Measurements from ENCODE around the gene SCYGR7. TPM values are rescaled to one million over a fixed set of nuclear protein-coding genes. Genes with fewer than 3 reads are reported as not detected.

Gene SCYGR7
- total and polyA plus RNA-seq, 2 experiments from 2014 or later: not detected

- TF ChIP-seq EZH2 (IDR thresholded peaks at IDR 0.05; ENCODE audit: borderline replicate concordance) (no peak), EZH2phosphoT487 (IDR thresholded peaks at IDR 0.05; ENCODE audit: low read depth, severe bottlenecking, unreplicated experiment) (no peak), CTCF (IDR thresholded peaks at IDR 0.05; ENCODE audit: poor library complexity) (peak; percentile 95)
- no peaks in the 10 kb centered on the region for H3K9me2 ChIP-seq (replicated peaks; ENCODE audit: insufficient read depth)
- H3K36me3 ChIP-seq (replicated peaks; ENCODE audit: insufficient read depth, low read depth): no peaks in the 10 kb centered on the region
- H2AFZ ChIP-seq: no peak overlapping the region
- no peak overlapping the region for H3K4me3 ChIP-seq
- H3K79me2 ChIP-seq: no peaks in the 10 kb centered on the region
- H4K20me1 ChIP-seq (ENCODE audit: insufficient read depth, poor library complexity, severe bottlenecking): no peaks in the 10 kb centered on the region
- WGBS (ENCODE audit: low lambda C conversion rate, missing lambda C conversion rate): 26% methylated on average over 11 of the region's 11 CpGs
- peaks cover 9% of the 10 kb centered on the region for H3K4me1 ChIP-seq (ENCODE audit: insufficient read depth)
- no peaks in the 10 kb centered on the region for H3K9me3 ChIP-seq (ENCODE audit: low read depth)
- no peak overlapping the region for H3K4me2 ChIP-seq
- H3K27me3 ChIP-seq: no peaks in the 10 kb centered on the region
- DNase-seq (ENCODE audit: low spot score): peak; percentile 89
- peak overlapping the region; percentile 41 for H3K27ac ChIP-seq
Measured at GRCh38 chr2:227766373-227766883, 38.3 kb downstream of the SCYGR7 start.

- H3K4me1 ChIP-seq (ENCODE audit: insufficient read depth): peaks cover 2% of the 10 kb centered on the region
- no peak overlapping the region for H3K4me2 ChIP-seq
- no peaks in the 10 kb centered on the region for H3K79me2 ChIP-seq
- no peaks in the 10 kb centered on the region for H3K27me3 ChIP-seq
- no peak overlapping the region for H3K4me3 ChIP-seq
- H3K36me3 ChIP-seq (replicated peaks; ENCODE audit: insufficient read depth, low read depth): no peaks in the 10 kb centered on the region
- no peak overlapping the region for H2AFZ ChIP-seq
- no peaks in the 10 kb centered on the region for H3K9me2 ChIP-seq (replicated peaks; ENCODE audit: insufficient read depth)
- no peaks in the 10 kb centered on the region for H4K20me1 ChIP-seq (ENCODE audit: insufficient read depth, poor library complexity, severe bottlenecking)
- WGBS (ENCODE audit: low lambda C conversion rate, missing lambda C conversion rate): 92% methylated on average over 19 of the region's 22 CpGs
- no peak for DNase-seq (ENCODE audit: low spot score)
- H3K27ac ChIP-seq: no peak overlapping the region
- H3K9me3 ChIP-seq (ENCODE audit: low read depth): no peaks in the 10 kb centered on the region
- TF ChIP-seq CTCF (IDR thresholded peaks at IDR 0.05; ENCODE audit: poor library complexity): no peak
- TF ChIP-seq EZH2 (IDR thresholded peaks at IDR 0.05; ENCODE audit: borderline replicate concordance): no peak
- TF ChIP-seq EZH2phosphoT487 (IDR thresholded peaks at IDR 0.05; ENCODE audit: low read depth, severe bottlenecking, unreplicated experiment): no peak
Measured at GRCh38 chr2:227767830-227768229, 39.7 kb downstream of the SCYGR7 start.

- Histone ChIP-seq H3K79me2 (no peaks in the 10 kb centered on the region), H3K9me2 (replicated peaks; ENCODE audit: insufficient read depth) (no peaks in the 10 kb centered on the region), H2AFZ (no peak overlapping the region), H3K27me3 (no peaks in the 10 kb centered on the region), H3K4me2 (no peak overlapping the region), H3K27ac (no peak overlapping the region), H3K4me3 (no peak overlapping the region), H4K20me1 (ENCODE audit: insufficient read depth, poor library complexity, severe bottlenecking) (no peaks in the 10 kb centered on the region), H3K4me1 (ENCODE audit: insufficient read depth) (no peaks in the 10 kb centered on the region), H3K9me3 (ENCODE audit: low read depth) (no peaks in the 10 kb centered on the region), H3K36me3 (replicated peaks; ENCODE audit: insufficient read depth, low read depth) (no peaks in the 10 kb centered on the region)
- no peak for DNase-seq (ENCODE audit: low spot score)
- 73% methylated on average over 5 of the region's 5 CpGs for WGBS (ENCODE audit: low lambda C conversion rate, missing lambda C conversion rate)
- no peak for TF ChIP-seq CTCF (IDR thresholded peaks at IDR 0.05; ENCODE audit: poor library complexity)
- TF ChIP-seq EZH2 (IDR thresholded peaks at IDR 0.05; ENCODE audit: borderline replicate concordance): no peak
- no peak for TF ChIP-seq EZH2phosphoT487 (IDR thresholded peaks at IDR 0.05; ENCODE audit: low read depth, severe bottlenecking, unreplicated experiment)
Measured at GRCh38 chr2:227772197-227772661, 44.1 kb downstream of the SCYGR7 start.

All from hepatocyte (in vitro differentiated cells).